HL-60 (cell line): ENCODE measurements around the gene MYBPHL.

Source experiments
- DNase-seq, 2 experiments: peaks; one replicate each; pipeline ENCODE4 v3.0.0-alpha.2; 2010 to 2020; ENCODE audit warnings: low read depth in 1 of 2, low spot score in 1 of 2
- H3K27ac ChIP-seq: fragments of 250-450 bp; sonication (Bioruptor Pico); replicated peaks from 2 replicates; pipeline ENCODE4 v1.5.1; 2020; ENCODE audit warnings: mild to moderate bottlenecking, moderate library complexity
- H3K27me3 ChIP-seq: fragments of 250-450 bp; sonication (Bioruptor Pico); 2 replicates; pipeline ENCODE4 v1.5.1; 2021; ENCODE audit warnings: mild to moderate bottlenecking, moderate library complexity; ENCODE audit not compliant: insufficient read depth, poor library complexity, severe bottlenecking
- H3K4me3 ChIP-seq: replicated peaks from 2 replicates; pipeline ENCODE4 v1.5.1; 2011; ENCODE audit warnings: mild to moderate bottlenecking, control low read depth, low read length; ENCODE audit not compliant: insufficient read depth
- CTCF ChIP-seq: IDR thresholded peaks from one replicate; pipeline ENCODE4 v1.5.1; 2011; ENCODE audit warnings: low read length, control low read depth, inconsistent platforms; ENCODE audit not compliant: insufficient read depth
- GABPA ChIP-seq: IDR thresholded peaks from 2 replicates; pipeline ENCODE4 v1.6.1; 2012; ENCODE audit warnings: low read depth
- POLR2AphosphoS5 ChIP-seq: IDR thresholded peaks from 2 replicates; pipeline ENCODE4 v1.6.1; 2012; ENCODE audit warnings: low read depth
- REST ChIP-seq: IDR thresholded peaks from 2 replicates; pipeline ENCODE4 v1.6.1; 2012; ENCODE audit warnings: low read depth; ENCODE audit not compliant: insufficient replicate concordance
- SPI1 ChIP-seq: IDR thresholded peaks from 2 replicates; pipeline ENCODE4 v1.6.1; 2012; ENCODE audit warnings: low read depth, mild to moderate bottlenecking, borderline replicate concordance

Gene MYBPHL

GRCh38 chr1:109283748-109284600, 22.8 kb downstream of the MYBPHL start:
- Histone ChIP-seq H3K27me3 (no peaks in the 10 kb centered on the region), H3K27ac (peak overlapping the region; percentile 82), H3K4me3 (peak overlapping the region; percentile 84)
- no peak for DNase-seq
- TF ChIP-seq CTCF (no peak), GABPA (no peak), REST (no peak), POLR2AphosphoS5 (no peak), SPI1 (no peak)

GRCh38 chr1:109282952-109283747, 23.7 kb downstream of the MYBPHL start, which contains the start of gene PSRC1:
Gene PSRC1 (minus strand): TSS chr1:109283145.
- H3K27ac ChIP-seq = peak within 1 kb of the TSS; percentile 82
- no peak for TF ChIP-seq SPI1
- peak; percentile 90 for TF ChIP-seq POLR2AphosphoS5
- TF ChIP-seq REST = no peak
- TF ChIP-seq GABPA = peak; percentile 56; the same call in 1 of the 2 replicates
- TF ChIP-seq CTCF = peak; percentile 11
- DNase-seq = peak; percentile 91 to 92
- H3K27me3 ChIP-seq = no peaks in the 10 kb centered on the region
- peak within 1 kb of the TSS; percentile 84 for H3K4me3 ChIP-seq

GRCh38 chr1:109282497-109282951, 24.3 kb downstream of the MYBPHL start:
- no peaks in the 10 kb centered on the region for H3K27me3 ChIP-seq
- H3K4me3 ChIP-seq = peak overlapping the region; percentile 84
- TF ChIP-seq GABPA = no peak
- TF ChIP-seq CTCF = no peak
- no peak for TF ChIP-seq SPI1
- TF ChIP-seq POLR2AphosphoS5 = no peak
- TF ChIP-seq REST = no peak
- peak overlapping the region; percentile 82 for H3K27ac ChIP-seq
- DNase-seq = no peak
